Ovary (tissue), 9 donors: ENCODE data around the gene TTC28. TPM values are rescaled to one million over a fixed set of nuclear protein-coding genes. Genes with fewer than 3 reads are reported as not detected.
A peak's percentile ranks its signal among the peaks of the same experiment; 100 is the strongest.

Experiments
- DNase-seq, 5 donors: peaks; one replicate each; pipeline ENCODE4 v3.0.0-alpha.2; 2019 to 2020
- H3K27ac ChIP-seq, 2 donors: fragments of 200-600 bp; one replicate each; pipeline versions ENCODE4 v1.5.1 to v1.8.0; 2019 to 2022
- H3K27me3 ChIP-seq: fragments of 200-600 bp; one replicate; pipeline ENCODE4 v1.8.0; 2022
- H3K36me3 ChIP-seq: fragments of 200-600 bp; sonication (generic); one replicate; pipeline ENCODE4 v1.5.1; 2019
- H3K4me1 ChIP-seq: one replicate; pipeline ENCODE4 v1.8.1; 2013; ENCODE audit warnings: mild to moderate bottlenecking, moderate library complexity; ENCODE audit not compliant: insufficient read depth
- H3K4me3 ChIP-seq: fragments of 200-600 bp; sonication (generic); one replicate; pipeline ENCODE4 v1.5.1; 2017
- H3K9me3 ChIP-seq, 2 donors: fragments of 200-600 bp in 1 of 2; sonication (generic) in 1 of 2; one replicate each; pipeline versions ENCODE4 v1.5.1 to v1.8.1; 2013 to 2019; ENCODE audit warnings: mild to moderate bottlenecking in 1 of 2, moderate library complexity in 1 of 2
- EP300 ChIP-seq: sonication (generic); formaldehyde crosslinking; IDR thresholded peaks from one replicate; pipeline ENCODE4 v1.6.1; 2017; ENCODE audit warnings: antibody characterized with exemption
- POLR2A ChIP-seq: fragments of 450-650 bp; IDR thresholded peaks from one replicate; pipeline ENCODE4 v1.6.1; 2017; ENCODE audit warnings: antibody characterized with exemption, mild to moderate bottlenecking, moderate library complexity
- WGBS, 3 donors: extraction: QIAGEN DNeasy Blood & Tissue Kit in 1 of 3; methylation state at CpG; one replicate each; pipeline versions ENCODE4 v1.1.5 to v1.1.7; 2013 to 2017; 5-methylcytosine and 5-hydroxymethylcytosine counted together
- intact Hi-C, 4 donors: fragments of 100-400 bp; cut with DNase I; formaldehyde crosslinking; loops; one replicate each; pipeline versions ENCODE4 v1.11.0 to v1.15.1; 2022 to 2023
- polyA plus RNA-seq, 2 donors: library from polyadenylated mRNA; stranded (reverse); fragments of 200-250 nt in 1 of 2; fragments of 350-450 nt in 1 of 2; fragmentation: Illumina TruSeq in 1 of 2; extraction: RNeasy Lipid Tissue Mini Kit (QIAGEN cat#74804) in 1 of 2; gene quantifications; one replicate each; pipeline ENCODE4 v1.2.3, GENCODE V29; 2013 to 2014
- total RNA-seq, 7 donors: library from RNA; depleted of rRNA in 2 of 7; stranded (reverse); fragments of >200 nt in 2 of 7; fragmentation: NEBNext Ultra II Directional in 3 of 7; extraction: Animal tissue kit (Norgen Biotek cat#: 25700) in 3 of 7; gene quantifications; one replicate each; pipeline versions ENCODE4 v1.1.0 to v1.2.4, GENCODE V29; 2016 to 2023
- TF ChIP-seq, protein P1 (sequence below), 3 donors: fragments of 450-650 bp in 2 of 3; fragments of 200-600 bp in 1 of 3; IDR thresholded peaks; one replicate each; pipeline versions ENCODE4 v1.5.1 to v1.8.0; 2016 to 2022; ENCODE audit warnings: antibody characterized with exemption in 3 of 3, mild to moderate bottlenecking in 1 of 3
- donor health status: DM: no; HTN: no; CAD: no; lungs with moderate emphysema.
- donor health status: DM: no; HTN: no; CAD: no.
- donor health status: Bipolar disorder and iron deficiency.
- donor health status: DM: yes; HTN: yes; CAD: no.
- donor health status: DM: no; HTN: no; CAD: no.
- donor health status: DM: yes; HTN: yes; CAD: no.

Gene TTC28
- total and polyA plus RNA-seq, 9 donors = 16.7 to 127 (median 72.9) TPM

DNA sequence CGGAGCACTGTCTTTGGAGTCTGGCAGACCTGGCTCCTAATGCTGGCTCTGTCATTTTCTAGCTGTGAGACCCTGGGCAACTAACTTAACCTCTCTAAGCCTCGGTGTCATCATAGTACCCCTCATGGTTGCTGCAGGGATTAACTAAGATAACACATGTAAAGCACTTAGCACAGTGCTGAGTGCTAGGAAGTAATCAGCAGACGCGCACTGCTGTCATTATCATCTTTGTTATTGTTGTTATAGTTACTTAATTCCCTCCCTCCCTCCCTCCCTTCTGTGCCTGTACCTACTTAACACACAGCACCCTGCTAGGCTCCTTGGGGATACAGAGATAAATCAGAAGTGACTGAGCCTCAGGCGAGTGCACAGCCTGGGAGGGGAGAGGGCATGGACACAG lies 655.9 kb downstream of the TTC28 start:
- H3K4me1 ChIP-seq = peaks cover 14% of the 10 kb centered on the region
- no peaks in the 10 kb centered on the region for H3K36me3 ChIP-seq
- H3K27ac ChIP-seq = no peak overlapping the region
- no peak for TF ChIP-seq POLR2A
- TF ChIP-seq EP300 = no peak
- TF ChIP-seq, protein P1, sequence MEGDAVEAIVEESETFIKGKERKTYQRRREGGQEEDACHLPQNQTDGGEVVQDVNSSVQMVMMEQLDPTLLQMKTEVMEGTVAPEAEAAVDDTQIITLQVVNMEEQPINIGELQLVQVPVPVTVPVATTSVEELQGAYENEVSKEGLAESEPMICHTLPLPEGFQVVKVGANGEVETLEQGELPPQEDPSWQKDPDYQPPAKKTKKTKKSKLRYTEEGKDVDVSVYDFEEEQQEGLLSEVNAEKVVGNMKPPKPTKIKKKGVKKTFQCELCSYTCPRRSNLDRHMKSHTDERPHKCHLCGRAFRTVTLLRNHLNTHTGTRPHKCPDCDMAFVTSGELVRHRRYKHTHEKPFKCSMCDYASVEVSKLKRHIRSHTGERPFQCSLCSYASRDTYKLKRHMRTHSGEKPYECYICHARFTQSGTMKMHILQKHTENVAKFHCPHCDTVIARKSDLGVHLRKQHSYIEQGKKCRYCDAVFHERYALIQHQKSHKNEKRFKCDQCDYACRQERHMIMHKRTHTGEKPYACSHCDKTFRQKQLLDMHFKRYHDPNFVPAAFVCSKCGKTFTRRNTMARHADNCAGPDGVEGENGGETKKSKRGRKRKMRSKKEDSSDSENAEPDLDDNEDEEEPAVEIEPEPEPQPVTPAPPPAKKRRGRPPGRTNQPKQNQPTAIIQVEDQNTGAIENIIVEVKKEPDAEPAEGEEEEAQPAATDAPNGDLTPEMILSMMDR (IDR thresholded peaks at IDR 0.05) = no peak
- intact Hi-C loops = loop anchor here (5.0 to 10.0 kb wide), 3 partner anchors 421 to 569 kb away; no protein-coding TSS in a partner anchor
- 85 to 97% (median 85%) methylated on average over 5 of the region's 5 CpGs for WGBS, 3 donors
- H3K27me3 ChIP-seq = no peaks in the 10 kb centered on the region
- no peaks in the 10 kb centered on the region for H3K9me3 ChIP-seq
- H3K4me3 ChIP-seq = no peak overlapping the region
- DNase-seq = peak in 1 of 5 donors; percentile 3

GRCh38 chr22:28023036-28023435 lies 656.6 kb downstream of the TTC28 start:
- Histone ChIP-seq H3K27ac (no peak overlapping the region), H3K4me1 (peaks cover 14% of the 10 kb centered on the region), H3K4me3 (no peak overlapping the region), H3K27me3 (no peaks in the 10 kb centered on the region), H3K9me3 (no peaks in the 10 kb centered on the region), H3K36me3 (no peaks in the 10 kb centered on the region)
- WGBS, 3 donors = 93 to 97% (median 93%) methylated on average over 5 of the region's 5 CpGs
- DNase-seq = peak in 3 of 5 donors; percentile 3 to 13 (median 7)
- TF ChIP-seq EP300 = no peak
- TF ChIP-seq, protein P1 (IDR thresholded peaks at IDR 0.05) = no peak
- TF ChIP-seq POLR2A = no peak
- intact Hi-C loops = loop anchor here (5.0 to 10.0 kb wide), 3 partner anchors 422 to 569 kb away; no protein-coding TSS in a partner anchor

DNA sequence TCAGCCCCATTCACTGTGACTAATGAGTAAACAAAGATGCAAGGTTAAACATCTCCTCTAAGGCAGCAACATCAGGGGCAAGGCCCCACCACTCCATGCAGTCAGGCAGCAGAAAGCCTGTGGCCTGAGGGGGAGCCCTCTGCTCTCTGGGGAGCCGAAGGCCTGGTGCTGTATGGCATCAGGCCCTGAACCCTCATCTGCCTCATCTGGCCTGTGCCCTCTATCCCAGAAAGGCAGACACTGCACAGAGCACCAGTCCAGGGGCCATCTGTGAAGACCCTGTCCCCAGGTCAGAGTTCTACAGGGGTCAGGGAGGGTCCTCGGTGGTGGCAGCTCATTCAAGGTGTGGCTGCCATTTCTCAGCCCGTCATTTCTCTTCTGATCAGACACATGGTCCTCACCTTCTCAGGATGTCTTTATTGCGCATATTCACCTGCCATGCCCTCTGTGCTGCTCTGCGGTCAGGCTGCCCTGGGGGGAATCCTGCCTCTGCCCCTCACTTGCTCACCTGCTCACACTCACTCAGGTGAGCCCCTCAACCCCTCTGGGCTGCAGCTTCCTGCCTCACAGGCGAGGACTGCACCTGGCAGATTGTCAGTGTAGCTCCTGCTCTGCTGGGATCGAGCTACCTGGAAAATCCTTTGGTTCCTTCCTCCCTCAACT lies 657.5 kb downstream of the TTC28 start:
- Histone ChIP-seq H3K4me3 (no peak overlapping the region), H3K9me3 (no peaks in the 10 kb centered on the region), H3K27ac (no peak overlapping the region), H3K27me3 (no peaks in the 10 kb centered on the region), H3K4me1 (peaks cover 12% of the 10 kb centered on the region), H3K36me3 (no peaks in the 10 kb centered on the region)
- intact Hi-C loops = loop anchor here (5.0 to 10.0 kb wide), 3 partner anchors 423 to 570 kb away; no protein-coding TSS in a partner anchor
- 92 to 99% (median 94%) methylated on average over 7 of the region's 7 CpGs for WGBS, 3 donors
- TF ChIP-seq, protein P1 (IDR thresholded peaks at IDR 0.05) = no peak
- TF ChIP-seq POLR2A (no peak), EP300 (no peak)
- peak in 3 of 5 donors; percentile 6 to 25 (median 11) for DNase-seq

DNA sequence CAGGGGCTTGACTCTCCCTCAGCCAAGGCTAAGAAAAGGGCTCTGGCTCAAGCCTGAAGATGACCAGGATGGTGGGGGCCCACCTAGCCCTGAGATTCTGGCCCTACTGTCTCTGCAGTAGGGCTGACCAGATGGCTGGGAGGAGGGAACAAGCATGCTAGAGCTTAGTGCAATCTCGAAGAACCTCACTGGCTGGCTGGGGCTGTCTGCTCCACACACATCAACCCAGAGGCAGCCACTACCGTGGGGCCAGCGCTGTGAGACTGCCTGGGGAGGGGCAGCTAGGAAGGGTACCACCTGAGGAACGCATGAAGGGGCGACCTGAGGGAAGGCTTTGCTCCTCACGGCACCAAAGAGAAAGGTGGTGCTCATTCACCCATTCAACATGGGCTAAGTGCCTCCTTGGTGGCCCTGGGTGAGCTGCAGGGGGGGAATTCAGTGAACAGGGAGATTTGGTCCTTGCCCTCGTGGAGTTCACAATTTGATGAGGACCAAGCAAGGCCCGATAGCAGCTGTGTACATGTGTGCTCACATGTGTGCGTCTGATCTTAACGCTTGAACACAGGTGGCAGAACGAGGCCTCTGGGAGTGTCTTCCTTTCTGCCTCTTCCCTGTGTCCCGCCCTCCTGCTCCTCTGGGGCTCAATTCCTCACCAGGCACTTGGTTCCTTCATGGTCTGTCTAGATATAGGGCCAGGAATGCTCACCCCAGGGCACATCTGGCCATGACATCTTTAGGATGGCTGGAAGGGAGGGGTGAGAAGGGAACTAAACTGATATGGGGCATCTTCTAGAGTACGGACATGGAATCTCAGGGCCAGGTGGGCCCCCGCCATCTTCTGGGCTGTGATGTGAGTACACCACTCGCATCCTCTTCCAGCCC lies 658.3 kb downstream of the TTC28 start:
- WGBS, 3 donors = 79 to 82% (median 82%) methylated on average over 15 of the region's 15 CpGs
- H3K4me1 ChIP-seq = peaks cover 12% of the 10 kb centered on the region
- H3K27me3 ChIP-seq = no peaks in the 10 kb centered on the region
- H3K4me3 ChIP-seq = no peak overlapping the region
- no peaks in the 10 kb centered on the region for H3K9me3 ChIP-seq
- H3K27ac ChIP-seq = peak overlapping the region in 1 of 2 donors; percentile 26
- TF ChIP-seq POLR2A (no peak), EP300 (no peak)
- TF ChIP-seq, protein P1 (IDR thresholded peaks at IDR 0.05) = no peak
- no peaks in the 10 kb centered on the region for H3K36me3 ChIP-seq
- DNase-seq = peak in 3 of 5 donors; percentile 16 to 28 (median 18)
- intact Hi-C loops = loop anchor here (5.0 to 10.0 kb wide), 3 partner anchors 423 to 571 kb away; no protein-coding TSS in a partner anchor
